ENCODE measurements around the gene RNF34. TPM values are rescaled to one million over a fixed set of nuclear protein-coding genes. Genes with fewer than 3 reads are reported as not detected.

Gene RNF34
- total RNA-seq, 2 donors from 2014 or later = 21.4 to 23.5 TPM

GRCh38 chr12:121452985-121453360 is 53.1 kb downstream of the RNF34 start:
- intact Hi-C loops (cut with DNase I) = no loop called here
- DNase-seq = no peak
- ATAC-seq = no peak

GRCh38 chr12:121453629-121454028 is 53.7 kb downstream of the RNF34 start:
- DNase-seq = no peak
- intact Hi-C loops (cut with DNase I) = no loop called here

GRCh38 chr12:121454921-121455320 is 55.0 kb downstream of the RNF34 start:
- ATAC-seq = no peak
- DNase-seq = no peak
- intact Hi-C loops (cut with DNase I) = no loop called here

More at GRCh38 chr12:121453629-121454028, 53.7 kb downstream of the RNF34 start:
- ATAC-seq = no peak

- intact Hi-C loops (cut with DNase I) = no loop called here
- ATAC-seq (no peak), DNase-seq (no peak)
Observed at GRCh38 chr12:121455766-121456420, 56.0 kb downstream of the RNF34 start.

GRCh38 chr12:121456551-121456950 is 56.6 kb downstream of the RNF34 start:
- intact Hi-C loops (cut with DNase I) = no loop called here
- DNase-seq (no peak), ATAC-seq (no peak)

GRCh38 chr12:121461048-121461447 is 61.1 kb downstream of the RNF34 start:
- intact Hi-C loops (cut with DNase I) = no loop called here
- ATAC-seq (no peak), DNase-seq (no peak)

- ATAC-seq = no peak
- DNase-seq = no peak
- intact Hi-C loops (cut with DNase I) = no loop called here
Observed at GRCh38 chr12:121464331-121464730, 64.4 kb downstream of the RNF34 start.

- no peak for DNase-seq
- intact Hi-C loops (cut with DNase I) = no loop called here
Observed at GRCh38 chr12:121465921-121466793, 66.2 kb downstream of the RNF34 start.

GRCh38 chr12:121466794-121467637 is 67.1 kb downstream of the RNF34 start:
- ATAC-seq = peak; percentile 96 to 97
- intact Hi-C loops (cut with DNase I) = no loop called here

More at GRCh38 chr12:121465921-121466793, 66.2 kb downstream of the RNF34 start:
- no peak for ATAC-seq

GRCh38 chr12:121467638-121468498 is 68.0 kb downstream of the RNF34 start:
- peak; percentile 59 for DNase-seq
- intact Hi-C loops (cut with DNase I) = no loop called here
- peak; percentile 5 to 42 for ATAC-seq

More at GRCh38 chr12:121466794-121467637, 67.1 kb downstream of the RNF34 start:
- DNase-seq = peak; percentile 92

- no peak for ATAC-seq
- intact Hi-C loops (cut with DNase I) = no loop called here
- no peak for DNase-seq
Observed at GRCh38 chr12:121468499-121468801, 68.5 kb downstream of the RNF34 start.

GRCh38 chr12:121470751-121471150 is 70.8 kb downstream of the RNF34 start:
- intact Hi-C loops (cut with DNase I) = no loop called here
- ATAC-seq (no peak), DNase-seq (no peak)

- intact Hi-C loops (cut with DNase I) = no loop called here
- no peak for DNase-seq
- ATAC-seq = no peak
Observed at GRCh38 chr12:121472150-121472905, 72.4 kb downstream of the RNF34 start.

Small RNA genes within 50 kb of the gene (microRNA-seq; reads per million reads assigned to microRNA genes)
- 0 reads per million in 2 donors for gene MIR7107

Other genes starting within 250 kb of the RNF34 start
- gene P2RX4, start 190.0 kb upstream of the RNF34 start, total RNA-seq = 10 to 100 TPM; 10.1 to 11.7 TPM
- gene CAMKK2, start 103.4 kb upstream of the RNF34 start, total RNA-seq = 10 to 100 TPM; 22.0 to 23.1 TPM
- 10 to 100 TPM; 51.9 to 65.0 TPM for gene ANAPC5, start 47.7 kb upstream of the RNF34 start, total RNA-seq
- gene KDM2B, start 180.9 kb downstream of the RNF34 start, total RNA-seq = 10 to 100 TPM; 11.2 to 14.7 TPM
- 10 to 100 TPM; 11.7 to 12.9 TPM for gene ORAI1, start 226.4 kb downstream of the RNF34 start, total RNA-seq